Natural killer cell (primary cell): Measurements from ENCODE around the gene MUC5AC. TPM values are rescaled to one million over a fixed set of nuclear protein-coding genes. Genes with fewer than 3 reads are reported as not detected.

ENCODE experiments used
- ATAC-seq, 3 donors: fragments of 150-1000 bp in 2 of 3; fragments of 200-7000 bp in 1 of 3; cut with Tn5 transposase; 1 replicate in 1 of 3; 2 replicates in 2 of 3; pipeline ENCODE4 v1.10.0; 2021; ENCODE audit warnings: mild to moderate bottlenecking in 2 of 3, moderate library complexity in 2 of 3
- DNase-seq, 2 donors: peaks; one replicate each; pipeline versions ENCODE4 v3.0.0 to v3.0.0-alpha.2; 2013 to 2021; ENCODE audit warnings: mixed read lengths in 1 of 2
- H3K27ac ChIP-seq: one replicate; pipeline ENCODE4 v1.5.1; 2013; ENCODE audit warnings: mild to moderate bottlenecking, low read length
- H3K27me3 ChIP-seq: one replicate; pipeline ENCODE4 v1.6.1; 2013; ENCODE audit warnings: low read length; ENCODE audit not compliant: control insufficient read depth, insufficient read depth
- H3K36me3 ChIP-seq: one replicate; pipeline ENCODE4 v1.6.1; 2013; ENCODE audit warnings: low read length; ENCODE audit not compliant: control insufficient read depth, insufficient read depth
- H3K4me1 ChIP-seq: one replicate; pipeline ENCODE4 v1.6.1; 2013; ENCODE audit warnings: low read length; ENCODE audit not compliant: control insufficient read depth, insufficient read depth
- H3K4me3 ChIP-seq: one replicate; pipeline ENCODE4 v1.5.1; 2013; ENCODE audit warnings: low read length
- H3K9me3 ChIP-seq: one replicate; pipeline ENCODE4 v1.6.1; 2013; ENCODE audit warnings: low read length; ENCODE audit not compliant: control insufficient read depth, insufficient read depth
- H3K27ac Mint-ChIP-seq, 2 donors: one replicate each; pipeline ENCODE4 v1.8.0; 2022; ENCODE audit warnings: mild to moderate bottlenecking in 2 of 2, mixed read lengths in 2 of 2, moderate library complexity in 1 of 2
- H3K27me3 Mint-ChIP-seq, 2 donors: one replicate each; pipeline ENCODE4 v1.8.0; 2022; ENCODE audit warnings: low read depth in 2 of 2, mixed read lengths in 2 of 2
- H3K36me3 Mint-ChIP-seq: one replicate; pipeline ENCODE4 v1.8.0; 2022; ENCODE audit warnings: mixed read lengths
- H3K4me1 Mint-ChIP-seq, 2 donors: one replicate each; pipeline ENCODE4 v1.8.0; 2022; ENCODE audit warnings: mixed read lengths in 2 of 2
- H3K4me3 Mint-ChIP-seq: one replicate; pipeline ENCODE4 v1.8.0; 2022; ENCODE audit warnings: mild to moderate bottlenecking, moderate library complexity, mixed read lengths
- H3K9me3 Mint-ChIP-seq, 2 donors: one replicate each; pipeline ENCODE4 v1.8.0; 2022; ENCODE audit warnings: mixed read lengths in 2 of 2
- WGBS: methylation state at CpG from one replicate; pipeline ENCODE4 v1.1.7; 2013; ENCODE audit warnings: missing lambda C conversion rate; ENCODE audit not compliant: insufficient coverage; 5-methylcytosine and 5-hydroxymethylcytosine counted together
- intact Hi-C: fragments of 100-400 bp; cut with micrococcal nuclease; formaldehyde crosslinking; loops from one replicate; pipeline ENCODE4 v1.14.2; 2022
- total RNA-seq, 4 donors: library from RNA; stranded (reverse); fragments of 120-200 nt in 1 of 4; gene quantifications; one replicate each; pipeline versions ENCODE4 v1.2.3 to v1.2.4, GENCODE V29; 2013 to 2022
- TF ChIP-seq, protein P1 (sequence below): fragments of 200-600 bp; IDR thresholded peaks from one replicate; pipeline ENCODE4 v1.8.0; 2022; ENCODE audit warnings: antibody characterized with exemption

Gene MUC5AC
- total RNA-seq, 3 donors from 2014 or later (not counting 1 experiment from before 2014, with no cell fraction given): not detected

DNA sequence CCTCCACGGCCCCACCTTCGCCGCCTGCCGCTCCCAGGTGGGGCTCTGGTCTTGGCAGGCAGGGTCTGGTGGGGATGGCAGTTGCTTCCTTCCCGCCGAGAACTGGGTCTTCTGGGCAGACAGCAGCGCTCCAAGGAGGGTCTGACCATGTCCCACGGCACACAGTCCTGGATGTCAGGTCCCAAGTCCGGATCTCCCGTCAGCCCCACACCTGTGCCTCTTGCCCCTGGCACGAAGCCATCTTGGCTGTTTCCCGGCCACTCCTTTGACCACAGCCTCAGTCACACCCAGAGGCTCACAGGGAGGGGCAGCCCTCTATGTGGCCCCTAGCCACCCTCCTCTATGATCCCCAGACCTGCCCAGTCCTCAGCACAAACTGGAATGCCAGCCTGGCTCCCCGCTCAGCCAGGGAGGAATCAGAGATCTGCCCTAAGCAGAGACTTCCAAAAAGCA lies 79.4 kb downstream of the MUC5AC start:
- 92% methylated on average over 13 of the region's 13 CpGs for WGBS
- Mint-ChIP-seq H3K36me3 (no peaks in the 10 kb centered on the region), H3K4me1 (peaks cover 0 to 4% of the 10 kb centered on the region in 2 donors), H3K4me3 (no peak overlapping the region), H3K27ac (no peak overlapping the region), H3K27me3 (no peaks in the 10 kb centered on the region), H3K9me3 (no peaks in the 10 kb centered on the region)
- TF ChIP-seq, protein P1, sequence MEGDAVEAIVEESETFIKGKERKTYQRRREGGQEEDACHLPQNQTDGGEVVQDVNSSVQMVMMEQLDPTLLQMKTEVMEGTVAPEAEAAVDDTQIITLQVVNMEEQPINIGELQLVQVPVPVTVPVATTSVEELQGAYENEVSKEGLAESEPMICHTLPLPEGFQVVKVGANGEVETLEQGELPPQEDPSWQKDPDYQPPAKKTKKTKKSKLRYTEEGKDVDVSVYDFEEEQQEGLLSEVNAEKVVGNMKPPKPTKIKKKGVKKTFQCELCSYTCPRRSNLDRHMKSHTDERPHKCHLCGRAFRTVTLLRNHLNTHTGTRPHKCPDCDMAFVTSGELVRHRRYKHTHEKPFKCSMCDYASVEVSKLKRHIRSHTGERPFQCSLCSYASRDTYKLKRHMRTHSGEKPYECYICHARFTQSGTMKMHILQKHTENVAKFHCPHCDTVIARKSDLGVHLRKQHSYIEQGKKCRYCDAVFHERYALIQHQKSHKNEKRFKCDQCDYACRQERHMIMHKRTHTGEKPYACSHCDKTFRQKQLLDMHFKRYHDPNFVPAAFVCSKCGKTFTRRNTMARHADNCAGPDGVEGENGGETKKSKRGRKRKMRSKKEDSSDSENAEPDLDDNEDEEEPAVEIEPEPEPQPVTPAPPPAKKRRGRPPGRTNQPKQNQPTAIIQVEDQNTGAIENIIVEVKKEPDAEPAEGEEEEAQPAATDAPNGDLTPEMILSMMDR: no peak
- Histone ChIP-seq H3K27ac (no peak overlapping the region), H3K36me3 (no peaks in the 10 kb centered on the region), H3K4me1 (peaks cover 3% of the 10 kb centered on the region), H3K4me3 (no peak overlapping the region), H3K27me3 (no peaks in the 10 kb centered on the region), H3K9me3 (no peaks in the 10 kb centered on the region)
- DNase-seq (no peak), ATAC-seq (no peak)
- intact Hi-C loops: no loop called here

DNA sequence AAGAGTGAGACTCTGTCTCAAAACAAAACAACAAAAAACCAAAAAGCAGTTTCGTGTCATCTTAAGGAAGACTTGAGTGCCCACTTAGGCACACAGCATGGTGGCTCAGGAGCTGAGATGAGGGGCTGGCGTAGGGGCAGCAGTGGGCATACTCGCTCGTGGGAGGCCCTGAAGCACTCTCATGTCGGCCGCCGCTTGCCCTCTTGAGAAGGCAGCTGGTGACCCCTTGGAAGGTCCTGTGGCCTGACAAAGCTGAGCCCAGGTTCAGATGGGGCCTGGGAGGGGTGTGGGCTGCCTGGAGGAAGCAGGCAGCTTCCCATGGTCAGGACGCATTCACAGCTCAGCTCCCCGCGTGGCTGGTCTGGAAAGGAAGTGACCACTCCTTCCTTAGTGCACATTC lies 80.1 kb downstream of the MUC5AC start:
- intact Hi-C loops: no loop called here
- H3K4me3 Mint-ChIP-seq: no peak overlapping the region
- no peaks in the 10 kb centered on the region for H3K9me3 Mint-ChIP-seq

DNA sequence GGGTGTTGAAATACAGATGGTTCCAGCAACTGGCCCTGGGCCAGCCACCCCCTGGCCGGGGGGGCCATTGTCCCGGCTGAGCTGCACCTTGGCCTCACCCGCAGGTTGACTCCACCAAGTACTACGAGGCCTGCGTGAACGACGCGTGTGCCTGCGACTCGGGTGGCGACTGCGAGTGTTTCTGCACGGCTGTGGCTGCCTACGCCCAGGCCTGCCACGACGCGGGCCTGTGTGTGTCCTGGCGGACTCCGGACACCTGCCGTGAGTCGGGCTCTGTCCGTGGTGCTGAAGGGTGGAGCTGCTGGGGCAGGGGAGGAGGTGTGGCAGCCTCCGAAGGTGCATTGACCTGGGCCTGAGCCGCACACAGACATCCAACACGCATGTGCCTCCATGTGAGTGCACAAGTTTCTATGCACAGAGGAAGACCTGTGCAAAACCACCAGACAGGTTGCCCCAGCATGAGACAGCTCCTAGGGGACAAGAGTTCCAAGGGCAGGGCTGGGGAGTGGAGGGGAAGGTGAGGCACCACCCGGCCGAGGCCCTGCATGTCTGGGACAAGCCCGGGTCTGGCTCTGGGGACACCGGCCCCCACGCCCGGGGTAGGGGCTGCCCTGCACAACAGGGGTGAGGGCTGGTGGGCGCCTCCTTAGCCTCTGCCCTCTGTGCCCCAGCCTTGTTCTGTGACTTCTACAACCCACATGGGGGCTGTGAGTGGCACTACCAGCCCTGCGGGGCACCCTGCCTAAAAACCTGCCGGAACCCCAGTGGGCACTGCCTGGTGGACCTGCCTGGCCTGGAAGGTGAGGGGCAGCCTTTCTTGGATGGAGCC lies 81.2 kb downstream of the MUC5AC start:
- 77% methylated on average over 34 of the region's 34 CpGs for WGBS
- no peaks in the 10 kb centered on the region for H3K9me3 Mint-ChIP-seq
- Histone ChIP-seq H3K4me3 (no peak overlapping the region), H3K9me3 (no peaks in the 10 kb centered on the region), H3K27me3 (no peaks in the 10 kb centered on the region), H3K4me1 (peaks cover 8% of the 10 kb centered on the region), H3K36me3 (no peaks in the 10 kb centered on the region), H3K27ac (no peak overlapping the region)
- no peaks in the 10 kb centered on the region for H3K36me3 Mint-ChIP-seq
- intact Hi-C loops: no loop called here
- no peak for ATAC-seq
- TF ChIP-seq, protein P1: no peak
- no peak overlapping the region for H3K4me3 Mint-ChIP-seq
- H3K27me3 Mint-ChIP-seq: no peaks in the 10 kb centered on the region
- no peak for DNase-seq
- peaks cover 0 to 10% of the 10 kb centered on the region in 2 donors for H3K4me1 Mint-ChIP-seq
- no peak overlapping the region for H3K27ac Mint-ChIP-seq

More for the DNA sequence above, 80.1 kb downstream of the MUC5AC start:
- Mint-ChIP-seq H3K27ac (no peak overlapping the region), H3K4me1 (peaks cover 0 to 10% of the 10 kb centered on the region in 2 donors), H3K36me3 (no peaks in the 10 kb centered on the region), H3K27me3 (no peaks in the 10 kb centered on the region)
- H3K4me3 ChIP-seq: no peak overlapping the region
- no peaks in the 10 kb centered on the region for H3K27me3 ChIP-seq
- WGBS: 79% methylated on average over 10 of the region's 10 CpGs
- no peaks in the 10 kb centered on the region for H3K9me3 ChIP-seq
- H3K4me1 ChIP-seq: peaks cover 8% of the 10 kb centered on the region
- DNase-seq (no peak), ATAC-seq (no peak)
- H3K36me3 ChIP-seq: no peaks in the 10 kb centered on the region
- no peak overlapping the region for H3K27ac ChIP-seq
- TF ChIP-seq, protein P1: no peak
